Endothelial cell (in vitro differentiated cells): ENCODE measurements around the gene CDC123. TPM values are rescaled to one million over a fixed set of nuclear protein-coding genes. Genes with fewer than 3 reads are reported as not detected.
"Not testable (repeated sequence)": the region's sequence is repeated elsewhere in the genome, so short reads cannot be mapped to it uniquely, and the experiment has no call there.

ENCODE experiments used
- DNase-seq: peaks from one replicate; pipeline ENCODE4 v3.0.0; 2021; ENCODE audit warnings: low spot score
- H3K27ac Mint-ChIP-seq: one replicate; pipeline ENCODE4 v1.8.0; 2021; ENCODE audit warnings: mixed read lengths, inconsistent platforms; ENCODE audit not compliant: unreplicated experiment
- H3K27me3 Mint-ChIP-seq: one replicate; pipeline ENCODE4 v1.8.0; 2021; ENCODE audit warnings: mild to moderate bottlenecking, moderate library complexity, mixed read lengths, inconsistent platforms; ENCODE audit not compliant: unreplicated experiment
- H3K36me3 Mint-ChIP-seq: one replicate; pipeline ENCODE4 v1.8.0; 2021; ENCODE audit warnings: mild to moderate bottlenecking, low read depth, mixed read lengths, inconsistent platforms; ENCODE audit not compliant: unreplicated experiment
- H3K4me1 Mint-ChIP-seq: one replicate; pipeline ENCODE4 v1.8.0; 2021; ENCODE audit warnings: mild to moderate bottlenecking, mixed read lengths, inconsistent platforms; ENCODE audit not compliant: unreplicated experiment
- H3K4me3 Mint-ChIP-seq: one replicate; pipeline ENCODE4 v1.8.0; 2021; ENCODE audit warnings: mild to moderate bottlenecking, mixed read lengths, inconsistent platforms; ENCODE audit not compliant: unreplicated experiment
- H3K9me3 Mint-ChIP-seq: one replicate; pipeline ENCODE4 v1.8.0; 2021; ENCODE audit warnings: mixed read lengths, inconsistent platforms; ENCODE audit not compliant: unreplicated experiment
- CTCF ChIP-seq: fragments of 200-600 bp; sonication (generic); IDR thresholded peaks from one replicate; pipeline ENCODE4 v1.5.0; 2021; ENCODE audit warnings: antibody characterized with exemption; ENCODE audit not compliant: unreplicated experiment
- total RNA-seq: library from RNA; stranded (reverse); fragmentation: NEBNext Ultra II Directional; extraction: Animal tissue kit (Norgen Biotek cat#: 25700); gene quantifications from one replicate; pipeline ENCODE4 v1.2.1, GENCODE V29; 2021; ENCODE audit not compliant: unreplicated experiment

CDC123 gene
- total RNA-seq, 1 donor from 2014 or later, result 85.9 TPM

GRCh38 chr10:12287772-12288171 is 91.8 kb downstream of the CDC123 start:
- H3K27ac Mint-ChIP-seq, result no peak overlapping the region
- H3K27me3 Mint-ChIP-seq, result peaks cover 3% of the 10 kb centered on the region
- DNase-seq, result no peak
- TF ChIP-seq CTCF, result no peak
- H3K4me1 Mint-ChIP-seq, result no peaks in the 10 kb centered on the region
- H3K9me3 Mint-ChIP-seq, result no peaks in the 10 kb centered on the region
- H3K4me3 Mint-ChIP-seq, result no peak overlapping the region
- H3K36me3 Mint-ChIP-seq, result no peaks in the 10 kb centered on the region

GRCh38 chr10:12297784-12298183 is 101.8 kb downstream of the CDC123 start:
- H3K9me3 Mint-ChIP-seq, H3K36me3 Mint-ChIP-seq, H3K27me3 Mint-ChIP-seq, H3K4me1 Mint-ChIP-seq, DNase-seq, H3K27ac Mint-ChIP-seq, H3K4me3 Mint-ChIP-seq: not testable (repeated sequence)

- Mint-ChIP-seq H3K9me3 (no peaks in the 10 kb centered on the region), H3K36me3 (no peaks in the 10 kb centered on the region), H3K27ac (no peak overlapping the region), H3K27me3 (peaks cover 2% of the 10 kb centered on the region), H3K4me3 (no peak overlapping the region), H3K4me1 (no peaks in the 10 kb centered on the region)
- no peak for TF ChIP-seq CTCF
- DNase-seq, result no peak
These were observed 103.4 kb downstream of the CDC123 start for GRCh38 chr10:12299222-12299965.

Other genes with a start within 250 kb of the CDC123 start
- 21.9 TPM for gene UPF2, start 153.4 kb upstream of the CDC123 start, total RNA-seq
- gene DHTKD1, start 127.2 kb upstream of the CDC123 start, total RNA-seq, result 31.7 TPM
- gene SEC61A2, start 66.5 kb upstream of the CDC123 start, total RNA-seq, result 9.9 TPM
- gene NUDT5, start 297 bp upstream of the CDC123 start, total RNA-seq, result 61.8 TPM
- 4.1 TPM for gene CAMK1D, start 153.4 kb downstream of the CDC123 start, total RNA-seq